DND-41 (cell line): ENCODE results near the gene PDE7B.

ENCODE experiments used
- CTCF ChIP-seq: IDR thresholded peaks from 2 replicates; pipeline ENCODE4 v1.5.1; 2012; ENCODE audit warnings: borderline replicate concordance, low read length, moderate library complexity, mild to moderate bottlenecking; ENCODE audit not compliant: poor library complexity, severe bottlenecking; ENCODE audit errors: extremely low read depth
- EZH2 ChIP-seq: IDR thresholded peaks from 3 replicates; pipeline ENCODE4 v1.6.1; 2012; ENCODE audit warnings: borderline replicate concordance, low read depth, mild to moderate bottlenecking, moderate library complexity, low read length, inconsistent platforms; ENCODE audit not compliant: severe bottlenecking

GRCh38 chr6:136108361-136108945 lies 257.0 kb downstream of the PDE7B start:
- TF ChIP-seq CTCF = no peak
- TF ChIP-seq EZH2 = no peak
